H9 (cell line): ENCODE data around the gene TBC1D17. TPM values are rescaled to one million over a fixed set of nuclear protein-coding genes. Genes with fewer than 3 reads are reported as not detected.

Source experiments
- DNase-seq: peaks from one replicate; pipeline ENCODE4 v3.0.0-alpha.2; 2017
- H2AFZ ChIP-seq: one replicate; pipeline ENCODE4 v1.6.1; 2013; ENCODE audit warnings: mild to moderate bottlenecking, low read length, control low read depth, moderate library complexity
- H2AK5ac ChIP-seq: 2 replicates; pipeline ENCODE4 v1.6.1; 2013; ENCODE audit warnings: low read length, control low read depth, mixed read lengths; ENCODE audit not compliant: insufficient read length
- H2BK120ac ChIP-seq: one replicate; pipeline ENCODE4 v1.6.1; 2013; ENCODE audit warnings: low read depth, mild to moderate bottlenecking, low read length, control low read depth, inconsistent platforms; ENCODE audit not compliant: poor library complexity, severe bottlenecking
- H2BK12ac ChIP-seq: 2 replicates; pipeline ENCODE4 v1.6.1; 2013; ENCODE audit warnings: low read length, control low read depth, mixed read lengths, low read depth; ENCODE audit not compliant: insufficient read length
- H2BK15ac ChIP-seq: 2 replicates; pipeline ENCODE4 v1.6.1; 2013; ENCODE audit warnings: low read depth, low read length, control low read depth
- H2BK20ac ChIP-seq: one replicate; pipeline ENCODE4 v1.6.1; 2013; ENCODE audit warnings: low read depth, mild to moderate bottlenecking, low read length, control low read depth, inconsistent platforms; ENCODE audit not compliant: poor library complexity, severe bottlenecking
- H2BK5ac ChIP-seq: 2 replicates; pipeline ENCODE4 v1.6.1; 2013; ENCODE audit warnings: low read length, control low read depth, mixed read lengths; ENCODE audit not compliant: insufficient read length
- H3K14ac ChIP-seq: 2 replicates; pipeline ENCODE4 v1.6.1; 2013; ENCODE audit warnings: low read length, control low read depth; ENCODE audit not compliant: insufficient read depth
- H3K18ac ChIP-seq: 2 replicates; pipeline ENCODE4 v1.6.1; 2013; ENCODE audit warnings: low read depth, mild to moderate bottlenecking, mixed read lengths, low read length, control low read depth; ENCODE audit not compliant: insufficient read length
- H3K23ac ChIP-seq: 2 replicates; pipeline ENCODE4 v1.6.1; 2013; ENCODE audit warnings: low read length, control low read depth, mixed read lengths, low read depth; ENCODE audit not compliant: insufficient read length
- H3K23me2 ChIP-seq: 2 replicates; pipeline ENCODE4 v1.6.1; 2013; ENCODE audit warnings: low read depth, mild to moderate bottlenecking, mixed read lengths, low read length, control low read depth; ENCODE audit not compliant: insufficient read length, poor library complexity, severe bottlenecking
- H3K27ac ChIP-seq: 2 replicates; pipeline ENCODE4 v1.5.1; 2013; ENCODE audit warnings: low read length, control low read depth, mixed read lengths, low read depth; ENCODE audit not compliant: insufficient read length
- H3K27me3 ChIP-seq: 2 replicates; pipeline ENCODE4 v1.6.1; 2013; ENCODE audit warnings: low read length, control low read depth, inconsistent platforms; ENCODE audit not compliant: insufficient read depth
- H3K4ac ChIP-seq: 2 replicates; pipeline ENCODE4 v1.6.1; 2013; ENCODE audit warnings: low read depth, mild to moderate bottlenecking, control low read depth, inconsistent platforms, low read length, moderate library complexity
- H3K4me1 ChIP-seq: 2 replicates; pipeline ENCODE4 v1.6.1; 2013; ENCODE audit warnings: low read length, control low read depth, inconsistent platforms; ENCODE audit not compliant: insufficient read depth
- H3K4me2 ChIP-seq: 2 replicates; pipeline ENCODE4 v1.6.1; 2013; ENCODE audit warnings: low read length, control low read depth, mixed read lengths; ENCODE audit not compliant: insufficient read length, insufficient read depth
- H3K56ac ChIP-seq: 2 replicates; pipeline ENCODE4 v1.6.1; 2013; ENCODE audit warnings: low read depth, mild to moderate bottlenecking, mixed read lengths, low read length, control low read depth; ENCODE audit not compliant: insufficient read length
- H3K79me1 ChIP-seq: 2 replicates; pipeline ENCODE4 v1.6.1; 2013; ENCODE audit warnings: low read depth, mild to moderate bottlenecking, moderate library complexity, low read length, control low read depth, inconsistent platforms; ENCODE audit not compliant: insufficient read depth, poor library complexity, severe bottlenecking
- H3K79me2 ChIP-seq: 2 replicates; pipeline ENCODE4 v1.6.1; 2013; ENCODE audit warnings: low read length, control low read depth, inconsistent platforms; ENCODE audit not compliant: insufficient read depth
- H3K9ac ChIP-seq: 2 replicates; pipeline ENCODE4 v1.6.1; 2013; ENCODE audit warnings: low read length, control low read depth, mixed read lengths; ENCODE audit not compliant: insufficient read length; ENCODE audit errors: extremely low read depth
- H3K9me3 ChIP-seq: one replicate; pipeline ENCODE4 v1.6.1; 2013; ENCODE audit warnings: low read depth, low read length, inconsistent platforms; ENCODE audit not compliant: control insufficient read depth
- H3T11ph ChIP-seq: one replicate; pipeline ENCODE4 v1.6.1; 2013; ENCODE audit warnings: mild to moderate bottlenecking, low read length, control low read depth, inconsistent platforms
- H4K20me1 ChIP-seq: one replicate; pipeline ENCODE4 v1.6.1; 2013; ENCODE audit not compliant: control insufficient read depth, insufficient read length, insufficient read depth
- H4K5ac ChIP-seq: 2 replicates; pipeline ENCODE4 v1.6.1; 2013; ENCODE audit warnings: low read depth, mild to moderate bottlenecking, mixed read lengths, low read length, control low read depth; ENCODE audit not compliant: insufficient read length
- H4K8ac ChIP-seq: replicated peaks from 2 replicates; pipeline ENCODE4 v1.6.1; 2013; ENCODE audit warnings: low read length, control low read depth, mixed read lengths, low read depth; ENCODE audit not compliant: insufficient read length
- H4K91ac ChIP-seq: 2 replicates; pipeline ENCODE4 v1.6.1; 2013; ENCODE audit warnings: low read depth, mild to moderate bottlenecking, moderate library complexity, mixed read lengths, low read length, control low read depth; ENCODE audit not compliant: insufficient read length
- H3K27ac Mint-ChIP-seq, 3 experiments: 2 replicates in 2 of 3; 3 replicates in 1 of 3; pipeline ENCODE4 v1.8.0; 2020 to 2021; ENCODE audit warnings: mixed read lengths in 3 of 3, mild to moderate bottlenecking in 1 of 3, moderate library complexity in 1 of 3
- H3K27me3 Mint-ChIP-seq: 2 replicates; pipeline ENCODE4 v1.8.0; 2021; ENCODE audit warnings: low read depth, mild to moderate bottlenecking, moderate library complexity, mixed read lengths
- H3K36me3 Mint-ChIP-seq, 3 experiments: 2 replicates in 2 of 3; 3 replicates in 1 of 3; pipeline ENCODE4 v1.8.0; 2020 to 2021; ENCODE audit warnings: low read depth in 3 of 3, mixed read lengths in 3 of 3; ENCODE audit not compliant: insufficient read depth in 1 of 3
- H3K4me1 Mint-ChIP-seq, 2 experiments: 2 replicates each; pipeline ENCODE4 v1.8.0; 2020; ENCODE audit warnings: mixed read lengths in 2 of 2
- H3K4me3 Mint-ChIP-seq, 2 experiments: 2 replicates in 1 of 2; 3 replicates in 1 of 2; pipeline ENCODE4 v1.8.0; 2020 to 2021; ENCODE audit warnings: mild to moderate bottlenecking in 2 of 2, mixed read lengths in 2 of 2, moderate library complexity in 1 of 2
- H3K9me3 Mint-ChIP-seq, 2 experiments: 2 replicates in 1 of 2; 3 replicates in 1 of 2; pipeline ENCODE4 v1.8.0; 2020; ENCODE audit warnings: mild to moderate bottlenecking in 2 of 2, mixed read lengths in 2 of 2, moderate library complexity in 1 of 2
- WGBS: extraction: QIAGEN DNeasy Blood & Tissue Kit; methylation state at CpG from one replicate; pipeline ENCODE4 v1.1.7; 2013; ENCODE audit warnings: missing lambda C conversion rate, low lambda C conversion rate, mixed read lengths; ENCODE audit not compliant: insufficient read length; ENCODE audit errors: extremely low coverage; 5-methylcytosine and 5-hydroxymethylcytosine counted together
- total RNA-seq: library from RNA; stranded (reverse); gene quantifications from 2 replicates; pipeline ENCODE4 v1.2.1, GENCODE V29; 2021
- TF ChIP-seq, protein P1 (sequence below): fragments of 200-600 bp; sonication (generic); conservative IDR thresholded peaks from 3 replicates; pipeline ENCODE4 v1.8.0; 2021; ENCODE audit warnings: antibody characterized with exemption, mild to moderate bottlenecking

Gene TBC1D17
- total RNA-seq, 1 experiment from 2014 or later, result 33.6 TPM

DNA sequence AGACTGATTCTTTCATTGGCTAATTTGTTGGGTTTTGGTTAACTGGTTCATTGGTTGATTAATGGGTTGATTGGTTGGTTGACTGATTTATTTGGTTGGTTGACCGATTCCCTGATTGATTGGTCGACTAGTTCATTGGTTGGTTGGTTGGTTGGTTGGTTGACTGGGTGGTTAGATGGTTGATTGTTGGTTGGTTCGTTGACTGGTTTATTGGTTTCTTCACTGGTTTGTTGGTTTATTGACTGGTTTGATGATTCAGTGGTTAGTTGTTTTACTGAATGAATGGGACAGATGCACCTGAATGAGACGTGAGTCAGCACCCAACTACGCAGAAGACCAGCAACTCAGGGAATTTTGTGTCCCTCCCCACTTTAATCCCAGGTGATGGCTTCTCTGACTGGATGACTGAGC lies 54.5 kb downstream of the TBC1D17 start:
- H3K23me2 ChIP-seq, result peaks cover 10% of the 10 kb centered on the region
- TF ChIP-seq, protein P1, sequence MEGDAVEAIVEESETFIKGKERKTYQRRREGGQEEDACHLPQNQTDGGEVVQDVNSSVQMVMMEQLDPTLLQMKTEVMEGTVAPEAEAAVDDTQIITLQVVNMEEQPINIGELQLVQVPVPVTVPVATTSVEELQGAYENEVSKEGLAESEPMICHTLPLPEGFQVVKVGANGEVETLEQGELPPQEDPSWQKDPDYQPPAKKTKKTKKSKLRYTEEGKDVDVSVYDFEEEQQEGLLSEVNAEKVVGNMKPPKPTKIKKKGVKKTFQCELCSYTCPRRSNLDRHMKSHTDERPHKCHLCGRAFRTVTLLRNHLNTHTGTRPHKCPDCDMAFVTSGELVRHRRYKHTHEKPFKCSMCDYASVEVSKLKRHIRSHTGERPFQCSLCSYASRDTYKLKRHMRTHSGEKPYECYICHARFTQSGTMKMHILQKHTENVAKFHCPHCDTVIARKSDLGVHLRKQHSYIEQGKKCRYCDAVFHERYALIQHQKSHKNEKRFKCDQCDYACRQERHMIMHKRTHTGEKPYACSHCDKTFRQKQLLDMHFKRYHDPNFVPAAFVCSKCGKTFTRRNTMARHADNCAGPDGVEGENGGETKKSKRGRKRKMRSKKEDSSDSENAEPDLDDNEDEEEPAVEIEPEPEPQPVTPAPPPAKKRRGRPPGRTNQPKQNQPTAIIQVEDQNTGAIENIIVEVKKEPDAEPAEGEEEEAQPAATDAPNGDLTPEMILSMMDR, result no peak
- H3K4me1 ChIP-seq, result no peaks in the 10 kb centered on the region; the same call in 1 of the 2 replicates
- no peak overlapping the region for H4K91ac ChIP-seq
- Mint-ChIP-seq H3K36me3 (peaks cover 19 to 37% (median 19%) of the 10 kb centered on the region in 3 experiments), H3K9me3 (peaks cover 0 to 4% of the 10 kb centered on the region in 2 experiments; a peak in 3 of 5 replicates), H3K27me3 (peaks cover 8% of the 10 kb centered on the region), H3K27ac (no peak overlapping the region), H3K4me1 (peaks cover 15 to 28% of the 10 kb centered on the region in 2 experiments), H3K4me3 (peak overlapping the region in 1 of 2 experiments; percentile 7; a peak in 1 of 5 replicates)
- no peak overlapping the region for H2AK5ac ChIP-seq
- no peak overlapping the region for H3K27ac ChIP-seq
- no peak overlapping the region for H3K18ac ChIP-seq
- H2BK12ac ChIP-seq, result no peak overlapping the region
- no peak overlapping the region for H2AFZ ChIP-seq
- H3K27me3 ChIP-seq, result no peaks in the 10 kb centered on the region
- no peak overlapping the region for H3K14ac ChIP-seq
- H2BK15ac ChIP-seq, result no peak overlapping the region
- H4K5ac ChIP-seq, result no peak overlapping the region
- H4K8ac ChIP-seq, result no peak overlapping the region
- no peak overlapping the region for H3K9ac ChIP-seq
- no peak overlapping the region for H2BK20ac ChIP-seq
- H3K23ac ChIP-seq, result no peak overlapping the region
- H2BK120ac ChIP-seq, result no peak overlapping the region
- no peak overlapping the region for H3K4ac ChIP-seq
- H3K9me3 ChIP-seq, result no peaks in the 10 kb centered on the region
- H3K79me1 ChIP-seq, result no peaks in the 10 kb centered on the region
- no peak for DNase-seq
- H3K56ac ChIP-seq, result no peak overlapping the region
- no peak overlapping the region for H3K4me2 ChIP-seq
- WGBS, result no CpG with 5 or more reads among the region's 5 CpGs
- peaks cover 2% of the 10 kb centered on the region for H4K20me1 ChIP-seq
- peaks cover 13% of the 10 kb centered on the region; the same call in 1 of the 2 replicates for H3K79me2 ChIP-seq
- no peak overlapping the region for H3T11ph ChIP-seq
- H2BK5ac ChIP-seq, result no peak overlapping the region
